ENCODE data around the gene CHST2. TPM values are rescaled to one million over a fixed set of nuclear protein-coding genes. Genes with fewer than 3 reads are reported as not detected.

Gene CHST2
- total and polyA plus RNA-seq, 2 donors (not counting 3 experiments of a cell fraction or from before 2014, with no cell fraction given), result 4.3 to 6.5 TPM

DNA sequence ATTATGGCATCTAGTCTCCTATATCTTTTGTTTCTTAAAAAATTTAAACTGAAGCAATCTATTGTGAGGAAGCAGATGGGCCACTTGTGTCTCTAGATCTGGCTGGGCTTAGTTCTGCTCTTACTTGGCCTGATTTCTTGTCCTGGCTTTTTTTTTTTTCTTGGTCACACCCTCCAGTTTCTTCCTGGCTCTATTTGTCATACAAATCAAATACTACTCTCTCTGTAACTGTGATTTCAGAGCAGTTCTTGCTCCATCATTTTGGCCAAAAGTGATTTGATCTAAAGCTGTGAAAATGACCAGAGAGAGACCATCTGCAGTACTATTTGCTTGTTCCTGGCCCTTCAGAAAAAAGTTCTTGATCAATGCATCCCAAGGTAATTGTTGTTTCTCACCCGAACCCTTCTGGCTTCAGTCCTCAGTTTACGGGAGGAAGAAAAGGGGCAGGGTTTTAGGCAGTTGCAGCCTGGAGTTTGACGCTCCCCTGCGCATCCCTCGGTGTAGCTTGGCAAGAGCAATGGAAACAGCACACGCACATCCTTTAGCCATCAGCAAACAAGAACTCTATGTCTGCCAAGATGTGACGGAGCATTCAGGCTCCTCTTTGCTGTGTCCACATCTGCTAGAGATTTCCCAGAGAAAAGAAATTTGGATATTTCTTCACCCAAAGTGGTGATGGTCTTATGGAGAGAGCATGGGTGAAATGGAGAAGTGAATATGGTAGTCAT, 31.6 kb downstream of the CHST2 start:
- no TSS peak for BruUV-seq (replicated peaks)
- intact Hi-C loops (cut with micrococcal nuclease), result no loop called here

More for the DNA sequence above, 31.6 kb downstream of the CHST2 start:
- Histone ChIP-seq H3K79me2 (ENCODE audit: control insufficient read depth, insufficient read depth, low read length) (no peaks in the 10 kb centered on the region), H3K27ac (ENCODE audit: insufficient read depth, low read depth, low read length) (no peak overlapping the region), H3K9me3 (replicated peaks; ENCODE audit: control insufficient read depth, insufficient read depth, low read length) (no peaks in the 10 kb centered on the region), H4K20me1 (replicated peaks; ENCODE audit: control insufficient read depth, extremely low read depth, insufficient read depth, low read length) (no peaks in the 10 kb centered on the region), H3K9me1 (replicated peaks; ENCODE audit: control insufficient read depth, extremely low read depth, insufficient read depth, low read length) (no peaks in the 10 kb centered on the region), H2AFZ (ENCODE audit: low read depth, low read length) (no peak overlapping the region), H3K4me3 (replicated peaks in 1 of 3; ENCODE audit: insufficient read depth in 1 of 3, low read depth in 1 of 3, low read length in 3 of 3) (no peak overlapping the region), H3K27me3 (ENCODE audit: control insufficient read depth in 2 of 2, insufficient read depth in 2 of 2, low read length in 2 of 2) (no peaks in the 10 kb centered on the region), H3K4me2 (ENCODE audit: insufficient read depth, low read length) (no peak overlapping the region), H3K36me3 (ENCODE audit: control insufficient read depth in 2 of 2, extremely low read depth in 1 of 2, insufficient read depth in 2 of 2, low read length in 2 of 2) (no peaks in the 10 kb centered on the region), H3K9ac (replicated peaks; ENCODE audit: extremely low read depth, insufficient read depth, low read length) (no peak overlapping the region), H3K4me1 (ENCODE audit: control insufficient read depth, extremely low read depth, insufficient read depth, low read length) (no peaks in the 10 kb centered on the region)
- CTCF ChIA-PET, result interaction anchor here (1.3 kb wide), 1 partner anchor 179 kb away, joined by 3 read pairs; no protein-coding TSS in a partner anchor
- FAIRE-seq, result no peak
- POLR2A ChIA-PET, result no interaction called here
- dilution Hi-C loops (cut with MboI; ENCODE audit: extremely low pct_ligation_motif_present, low sequenced_read_pairs), result no loop called here
- DNase-seq (ENCODE audit: low read depth, low spot score), result no peak
- TF ChIP-seq GATA2 (IDR thresholded peaks at IDR 0.05; ENCODE audit: insufficient read depth, insufficient read length, low read depth, low read length) (no peak), POLR2A (IDR thresholded peaks at IDR 0.05; ENCODE audit: low read depth, low read length) (no peak), POLR2AphosphoS5 (IDR thresholded peaks at IDR 0.05; ENCODE audit: insufficient read depth, low read depth, low read length) (no peak), EZH2 (IDR thresholded peaks at IDR 0.05; ENCODE audit: borderline replicate concordance, low read depth, low read length, severe bottlenecking) (no peak), JUN (IDR thresholded peaks at IDR 0.05; ENCODE audit: borderline replicate concordance, insufficient read depth, insufficient read length, low read depth) (no peak), FOS (IDR thresholded peaks at IDR 0.05; ENCODE audit: borderline replicate concordance, insufficient read depth, low read length) (no peak)
- TF ChIP-seq, protein P1, sequence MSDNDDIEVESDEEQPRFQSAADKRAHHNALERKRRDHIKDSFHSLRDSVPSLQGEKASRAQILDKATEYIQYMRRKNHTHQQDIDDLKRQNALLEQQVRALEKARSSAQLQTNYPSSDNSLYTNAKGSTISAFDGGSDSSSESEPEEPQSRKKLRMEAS (IDR thresholded peaks at IDR 0.05; ENCODE audit: insufficient read depth, insufficient read length), result no peak
- TF ChIP-seq, protein P2, sequence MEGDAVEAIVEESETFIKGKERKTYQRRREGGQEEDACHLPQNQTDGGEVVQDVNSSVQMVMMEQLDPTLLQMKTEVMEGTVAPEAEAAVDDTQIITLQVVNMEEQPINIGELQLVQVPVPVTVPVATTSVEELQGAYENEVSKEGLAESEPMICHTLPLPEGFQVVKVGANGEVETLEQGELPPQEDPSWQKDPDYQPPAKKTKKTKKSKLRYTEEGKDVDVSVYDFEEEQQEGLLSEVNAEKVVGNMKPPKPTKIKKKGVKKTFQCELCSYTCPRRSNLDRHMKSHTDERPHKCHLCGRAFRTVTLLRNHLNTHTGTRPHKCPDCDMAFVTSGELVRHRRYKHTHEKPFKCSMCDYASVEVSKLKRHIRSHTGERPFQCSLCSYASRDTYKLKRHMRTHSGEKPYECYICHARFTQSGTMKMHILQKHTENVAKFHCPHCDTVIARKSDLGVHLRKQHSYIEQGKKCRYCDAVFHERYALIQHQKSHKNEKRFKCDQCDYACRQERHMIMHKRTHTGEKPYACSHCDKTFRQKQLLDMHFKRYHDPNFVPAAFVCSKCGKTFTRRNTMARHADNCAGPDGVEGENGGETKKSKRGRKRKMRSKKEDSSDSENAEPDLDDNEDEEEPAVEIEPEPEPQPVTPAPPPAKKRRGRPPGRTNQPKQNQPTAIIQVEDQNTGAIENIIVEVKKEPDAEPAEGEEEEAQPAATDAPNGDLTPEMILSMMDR (IDR thresholded peaks at IDR 0.05; ENCODE audit: extremely low read depth in 1 of 2, insufficient read depth in 1 of 2, low read depth in 1 of 2, low read length in 2 of 2), result no peak

Data from endothelial cell of umbilical vein (primary cell).